Activated CD8-positive, alpha-beta memory T cell treated with anti-CD3 and anti-CD28 coated beads for 1 hour (primary cell): Measurements from ENCODE around the gene STAT3.
"Not testable (repeated sequence)": the region's sequence is repeated elsewhere in the genome, so short reads cannot be mapped to it uniquely, and the experiment has no call there.

Experiments used
- DNase-seq, 2 donors: peaks; one replicate each; pipeline ENCODE4 v3.0.0-alpha.2; 2020; ENCODE audit warnings: low read depth in 1 of 2; ENCODE audit errors: extremely low read depth in 1 of 2

Gene STAT3

DNA sequence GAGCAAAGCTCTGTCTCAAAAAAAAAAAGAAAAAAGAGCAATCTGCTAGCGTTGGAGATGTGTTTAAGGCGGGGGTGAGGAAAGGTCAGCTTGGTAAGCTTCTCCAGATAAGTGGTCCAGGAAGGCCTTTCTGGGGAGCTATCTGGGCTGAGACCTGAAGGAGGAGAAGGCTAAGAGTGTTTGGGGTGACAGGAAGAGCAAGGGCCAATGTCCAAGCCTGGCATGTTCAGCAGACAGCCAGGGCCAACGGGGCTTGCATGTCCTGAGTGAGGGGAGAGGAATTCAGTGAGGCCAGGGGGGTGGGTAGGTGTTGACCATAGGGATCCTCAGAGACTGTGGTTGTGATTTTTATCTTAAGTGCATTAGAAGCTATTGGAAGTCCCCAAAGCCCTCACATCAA is 84.5 kb downstream of the STAT3 start:
- DNase-seq = no peak

- DNase-seq = no peak
Observed at GRCh38 chr17:42301022-42301421, 87.2 kb downstream of the STAT3 start.

GRCh38 chr17:42299913-42300312 is 88.3 kb downstream of the STAT3 start:
- DNase-seq = not testable (repeated sequence)

DNA sequence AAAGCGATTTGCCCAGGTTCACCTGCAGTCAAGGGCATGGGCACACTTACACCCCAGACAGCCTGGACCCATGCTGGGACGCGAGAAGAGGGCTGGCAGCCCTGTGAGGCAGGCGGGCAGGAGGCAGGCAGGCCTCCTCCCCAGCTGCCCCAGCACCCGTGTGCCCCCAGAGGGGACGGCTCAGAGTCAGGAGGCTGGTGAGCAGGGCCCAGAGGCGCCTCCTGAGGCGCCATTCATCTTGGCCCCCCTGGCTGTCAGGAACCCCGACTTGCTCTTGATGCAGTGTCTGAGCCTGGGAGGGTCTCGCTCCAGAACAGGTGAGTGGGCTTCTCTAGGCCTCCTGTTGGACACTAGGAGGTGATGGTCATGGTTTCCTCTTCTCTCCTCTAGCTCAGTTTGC is 88.9 kb downstream of the STAT3 start:
- DNase-seq = not testable (repeated sequence)

GRCh38 chr17:42297775-42298174 is 90.5 kb downstream of the STAT3 start:
- not testable (repeated sequence) for DNase-seq

DNA sequence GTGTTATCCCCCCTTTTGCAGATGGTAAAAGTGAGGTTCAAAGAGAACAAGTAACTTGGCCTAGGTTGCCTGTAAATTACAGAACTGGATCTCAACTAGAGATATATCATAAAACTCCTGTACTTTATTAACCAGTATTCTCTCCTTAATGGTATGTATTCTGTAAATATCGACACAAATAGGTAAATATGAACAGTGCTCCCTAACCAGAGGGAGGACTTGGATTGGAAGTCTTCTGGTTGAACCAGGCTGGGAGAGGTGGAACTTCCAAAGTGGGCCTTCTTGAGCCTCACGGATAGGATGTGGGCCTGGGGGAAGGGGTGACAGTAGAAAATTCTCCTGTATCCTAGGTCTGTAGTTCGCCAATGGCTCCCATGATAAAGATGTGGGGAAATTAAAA is 92.2 kb downstream of the STAT3 start:
- no peak for DNase-seq

DNA sequence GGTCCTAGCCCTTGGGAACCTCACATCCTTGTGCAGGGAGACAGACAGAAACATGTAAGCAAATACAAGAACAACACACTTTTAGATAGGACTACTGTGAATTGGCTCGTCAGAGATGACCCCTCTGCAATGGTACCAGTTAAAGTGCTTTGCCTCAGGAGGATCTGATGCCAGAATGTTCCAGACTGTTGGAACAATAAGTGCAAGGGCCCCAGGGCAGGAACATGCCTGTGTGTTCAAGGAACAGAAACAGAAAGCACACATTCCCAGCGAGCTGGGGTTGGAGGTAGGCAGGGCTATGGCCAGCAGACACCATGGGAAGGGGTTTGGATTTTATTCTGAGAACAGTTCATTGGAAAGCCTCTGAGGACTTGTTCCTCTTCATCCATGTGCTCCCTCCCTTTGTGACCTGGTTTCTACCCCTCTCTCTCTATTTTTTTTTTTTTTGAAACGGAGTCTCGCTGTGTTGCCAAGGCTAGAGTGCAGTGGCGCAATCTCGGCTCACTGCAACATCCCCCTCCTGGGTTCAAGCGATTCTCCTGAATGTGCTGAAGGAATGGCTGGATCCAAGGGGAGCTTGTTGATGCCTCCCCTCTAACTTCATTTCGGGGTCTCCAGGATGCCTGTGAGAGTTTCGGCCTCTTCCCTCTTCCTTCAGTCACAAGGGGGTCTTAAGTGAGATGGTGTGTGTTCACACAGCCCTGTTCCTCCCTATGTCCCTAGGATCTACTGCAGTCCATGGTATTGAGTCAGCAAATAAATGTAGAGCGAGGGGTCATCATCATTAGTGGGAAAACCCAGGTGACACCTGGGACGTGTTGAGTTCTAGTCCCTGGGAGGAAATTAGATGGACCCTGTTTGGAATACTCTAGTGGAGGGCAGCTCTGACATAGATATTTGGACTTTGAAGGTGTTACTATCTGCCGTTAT is 93.5 kb downstream of the STAT3 start:
- no peak for DNase-seq

GRCh38 chr17:42291129-42291528 is 97.1 kb downstream of the STAT3 start:
- DNase-seq = no peak

GRCh38 chr17:42290577-42290976 is 97.7 kb downstream of the STAT3 start:
- no peak for DNase-seq

DNA sequence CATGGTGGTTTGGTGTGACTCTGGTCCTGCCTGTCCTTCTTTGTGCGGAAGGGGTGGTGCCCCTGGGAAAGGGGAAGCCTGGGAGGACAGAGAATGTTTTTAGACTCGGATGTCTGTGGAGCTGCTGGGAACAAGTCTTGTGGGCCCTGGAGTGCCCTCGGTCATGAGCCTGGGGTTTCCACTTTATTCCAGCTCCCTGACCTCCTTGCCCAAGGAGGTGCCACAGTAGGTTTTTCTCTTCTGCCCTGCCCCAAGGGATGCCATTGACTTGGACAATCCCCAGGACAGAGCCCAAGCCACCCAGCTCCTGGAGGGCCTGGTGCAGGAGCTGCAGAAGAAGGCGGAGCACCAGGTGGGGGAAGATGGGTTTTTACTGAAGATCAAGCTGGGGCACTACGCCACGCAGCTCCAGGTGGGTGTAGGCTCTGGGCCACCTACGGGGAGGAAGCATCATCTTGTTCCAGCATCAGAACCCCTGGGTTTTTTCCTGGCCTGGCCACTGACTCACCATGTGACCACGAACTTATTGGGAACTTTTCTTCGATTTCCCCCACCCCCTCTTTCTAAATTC is 98.5 kb downstream of the STAT3 start:
- DNase-seq = no peak

GRCh38 chr17:42288803-42289610 is 99.2 kb downstream of the STAT3 start:
- DNase-seq = no peak

DNA sequence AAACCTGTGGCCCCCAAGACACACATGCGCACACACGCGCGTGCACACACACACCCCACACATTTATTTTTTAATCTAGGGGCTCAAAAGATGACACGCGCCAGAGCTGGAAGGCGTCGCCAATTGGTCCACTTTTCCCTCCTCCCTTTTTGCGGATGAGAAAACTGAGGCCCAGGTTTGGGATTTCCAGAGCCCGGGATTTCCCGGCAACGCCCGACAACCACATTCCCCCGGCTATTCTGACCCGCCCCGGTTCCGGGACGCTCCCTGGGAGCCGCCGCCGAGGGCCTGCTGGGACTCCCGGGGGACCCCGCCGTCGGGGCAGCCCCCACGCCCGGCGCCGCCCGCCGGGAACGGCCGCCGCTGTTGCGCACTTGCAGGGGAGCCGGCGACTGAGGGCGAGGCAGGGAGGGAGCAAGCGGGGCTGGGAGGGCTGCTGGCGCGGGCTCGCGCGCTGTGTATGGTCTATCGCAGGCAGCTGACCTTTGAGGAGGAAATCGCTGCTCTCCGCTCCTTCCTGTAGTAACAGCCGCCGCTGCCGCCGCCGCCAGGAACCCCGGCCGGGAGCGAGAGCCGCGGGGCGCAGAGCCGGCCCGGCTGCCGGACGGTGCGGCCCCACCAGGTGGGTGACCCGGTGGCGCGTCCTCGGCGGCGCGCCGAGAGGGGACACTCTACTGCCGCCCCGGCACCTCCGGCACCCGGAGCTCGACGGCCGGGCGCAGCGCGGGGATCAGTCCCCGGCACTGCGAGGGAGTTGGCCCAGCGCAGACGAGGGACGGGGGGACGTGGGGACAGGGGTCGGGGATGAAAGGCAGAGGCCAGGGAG is 100.1 kb downstream of the STAT3 start, which contains the start of gene STAT5A:
STAT5A (plus strand) TSS at position 522 of the 826 bp plus-strand sequence. CDS start 914 bp downstream, outside the sequence.
- peak in 1 of 2 donors; percentile 62 for DNase-seq

- DNase-seq = no peak
Observed at GRCh38 chr17:42287305-42287976, 100.8 kb downstream of the STAT3 start.

GRCh38 chr17:42286411-42287221 is 101.6 kb downstream of the STAT3 start:
- no peak for DNase-seq

GRCh38 chr17:42285346-42286050 is 102.7 kb downstream of the STAT3 start:
- DNase-seq = no peak

GRCh38 chr17:42284566-42284965 is 103.7 kb downstream of the STAT3 start:
- DNase-seq = no peak

- no peak for DNase-seq
Observed at GRCh38 chr17:42284024-42284369, 104.2 kb downstream of the STAT3 start.

DNA sequence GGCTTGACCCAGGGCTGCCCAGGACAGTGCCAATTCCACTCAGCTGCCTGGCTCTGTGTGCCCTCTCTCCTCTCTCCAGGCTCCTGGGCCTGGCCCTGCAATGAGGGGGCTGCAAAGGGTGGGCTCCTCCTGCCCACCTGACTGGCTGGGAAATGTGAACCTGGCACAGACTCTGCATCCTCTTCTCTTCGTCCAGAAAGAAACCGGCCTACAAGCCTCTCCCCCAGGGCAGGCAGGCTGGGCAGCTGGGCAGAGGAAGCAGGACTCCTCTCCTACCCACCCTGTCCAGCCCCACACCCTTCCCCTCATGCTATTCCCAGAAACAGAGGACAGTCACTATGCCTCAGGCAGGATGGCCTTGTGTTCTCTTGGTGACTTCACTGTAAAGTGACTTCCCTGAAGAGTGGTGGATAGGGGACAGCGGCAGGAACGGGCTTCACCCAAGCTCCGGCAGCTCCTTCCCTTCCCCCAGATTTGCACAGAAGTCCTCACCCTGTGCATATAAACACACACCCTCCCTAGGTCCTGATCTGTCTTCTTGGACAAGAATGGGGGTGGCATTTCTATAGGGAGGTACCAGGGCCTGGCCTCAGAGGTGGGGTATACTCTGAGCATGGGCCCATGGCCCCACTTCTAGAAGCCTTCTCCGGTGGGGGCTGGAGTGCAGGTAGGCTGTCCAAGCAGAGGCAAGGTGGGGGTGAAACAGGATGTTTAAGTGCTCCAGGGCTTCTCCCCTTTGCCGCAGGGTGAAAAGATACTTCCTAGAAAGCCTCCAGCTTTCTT is 104.8 kb downstream of the STAT3 start:
- DNase-seq = no peak
